ENCODE measurements around the gene TELO2. TPM values are rescaled to one million over a fixed set of nuclear protein-coding genes. Genes with fewer than 3 reads are reported as not detected.

The TELO2 gene
- total and polyA plus RNA-seq, 2 donors (not counting 3 experiments of a cell fraction or from before 2014, with no cell fraction given), result 30.7 to 61.6 TPM

GRCh38 chr16:1456951-1457350 is 36.2 kb upstream of the TELO2 start:
- CTCF ChIA-PET, result no interaction called here
- POLR2A ChIA-PET, result no interaction called here
- no peak overlapping the region for H3K4me3 ChIP-seq (replicated peaks in 1 of 3; ENCODE audit: insufficient read depth in 1 of 3, low read depth in 1 of 3, low read length in 3 of 3)
- no peaks in the 10 kb centered on the region for H3K9me3 ChIP-seq (replicated peaks; ENCODE audit: control insufficient read depth, insufficient read depth, low read length)
- DNase-seq (ENCODE audit: low read depth, low spot score) (no peak), FAIRE-seq (no peak)
- no peaks in the 10 kb centered on the region for H4K20me1 ChIP-seq (replicated peaks; ENCODE audit: control insufficient read depth, extremely low read depth, insufficient read depth, low read length)
- no peaks in the 10 kb centered on the region for H3K9me1 ChIP-seq (replicated peaks; ENCODE audit: control insufficient read depth, extremely low read depth, insufficient read depth, low read length)
- no peaks in the 10 kb centered on the region for H3K27me3 ChIP-seq (ENCODE audit: control insufficient read depth in 2 of 2, insufficient read depth in 2 of 2, low read length in 2 of 2)
- TF ChIP-seq, protein P1, sequence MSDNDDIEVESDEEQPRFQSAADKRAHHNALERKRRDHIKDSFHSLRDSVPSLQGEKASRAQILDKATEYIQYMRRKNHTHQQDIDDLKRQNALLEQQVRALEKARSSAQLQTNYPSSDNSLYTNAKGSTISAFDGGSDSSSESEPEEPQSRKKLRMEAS (IDR thresholded peaks at IDR 0.05; ENCODE audit: insufficient read depth, insufficient read length), result no peak
- TF ChIP-seq GATA2 (IDR thresholded peaks at IDR 0.05; ENCODE audit: insufficient read depth, insufficient read length, low read depth, low read length) (no peak), EZH2 (IDR thresholded peaks at IDR 0.05; ENCODE audit: borderline replicate concordance, low read depth, low read length, severe bottlenecking) (no peak), CTCF (IDR thresholded peaks at IDR 0.05; ENCODE audit: extremely low read depth in 1 of 2, insufficient read depth in 1 of 2, low read depth in 1 of 2, low read length in 2 of 2) (no peak), POLR2AphosphoS5 (IDR thresholded peaks at IDR 0.05; ENCODE audit: insufficient read depth, low read depth, low read length) (no peak), FOS (IDR thresholded peaks at IDR 0.05; ENCODE audit: borderline replicate concordance, insufficient read depth, low read length) (no peak), POLR2A (IDR thresholded peaks at IDR 0.05; ENCODE audit: low read depth, low read length) (no peak), JUN (IDR thresholded peaks at IDR 0.05; ENCODE audit: borderline replicate concordance, insufficient read depth, insufficient read length, low read depth) (no peak), MYC (IDR thresholded peaks at IDR 0.05; ENCODE audit: low read depth, low read length) (no peak)
- H3K4me2 ChIP-seq (ENCODE audit: insufficient read depth, low read length), result no peak overlapping the region
- no peaks in the 10 kb centered on the region for H3K79me2 ChIP-seq (ENCODE audit: control insufficient read depth, insufficient read depth, low read length)
- no peak overlapping the region for H3K9ac ChIP-seq (replicated peaks; ENCODE audit: extremely low read depth, insufficient read depth, low read length)
- H3K27ac ChIP-seq (ENCODE audit: insufficient read depth, low read depth, low read length), result no peak overlapping the region
- H3K36me3 ChIP-seq (ENCODE audit: control insufficient read depth in 2 of 2, extremely low read depth in 1 of 2, insufficient read depth in 2 of 2, low read length in 2 of 2), result peaks cover 0 to 57% of the 10 kb centered on the region in 2 experiments
- BruUV-seq (replicated peaks), result no TSS peak
- no peaks in the 10 kb centered on the region for H3K4me1 ChIP-seq (ENCODE audit: control insufficient read depth, extremely low read depth, insufficient read depth, low read length)
- dilution Hi-C loops (cut with MboI; ENCODE audit: extremely low pct_ligation_motif_present, low sequenced_read_pairs), result no loop called here
- intact Hi-C loops (cut with micrococcal nuclease), result no loop called here
- H2AFZ ChIP-seq (ENCODE audit: low read depth, low read length), result no peak overlapping the region

Data from endothelial cell of umbilical vein (primary cell).